ENCODE data around the gene NR6A1.

NR6A1 gene

GRCh38 chr9:124590889-124591641 lies 180.0 kb downstream of the NR6A1 start:
- TF ChIP-seq CTCF (IDR thresholded peaks at IDR 0.05; ENCODE audit: low read length, missing control alignments), result no peak
- no peak overlapping the region for H3K4me3 ChIP-seq (replicated peaks; ENCODE audit: low read depth, low read length)
- no peak for DNase-seq (ENCODE audit: low read depth)

- no peak for TF ChIP-seq CTCF (IDR thresholded peaks at IDR 0.05; ENCODE audit: low read length, missing control alignments)
- no peak overlapping the region for H3K4me3 ChIP-seq (replicated peaks; ENCODE audit: low read depth, low read length)
- DNase-seq (ENCODE audit: low read depth), result no peak
Observed at GRCh38 chr9:124584631-124585030, 186.5 kb downstream of the NR6A1 start.

- H3K4me3 ChIP-seq (replicated peaks; ENCODE audit: low read depth, low read length), result no peak overlapping the region
- no peak for DNase-seq (ENCODE audit: low read depth)
- no peak for TF ChIP-seq CTCF (IDR thresholded peaks at IDR 0.05; ENCODE audit: low read length, missing control alignments)
Observed at GRCh38 chr9:124583134-124583533, 188.0 kb downstream of the NR6A1 start.

- TF ChIP-seq CTCF (IDR thresholded peaks at IDR 0.05; ENCODE audit: low read length, missing control alignments), result no peak
- DNase-seq (ENCODE audit: low read depth), result no peak
- H3K4me3 ChIP-seq (replicated peaks; ENCODE audit: low read depth, low read length), result no peak overlapping the region
Observed at GRCh38 chr9:124580186-124580585, 190.9 kb downstream of the NR6A1 start.

- DNase-seq (ENCODE audit: low read depth), result no peak
- H3K4me3 ChIP-seq (replicated peaks; ENCODE audit: low read depth, low read length), result no peak overlapping the region
- TF ChIP-seq CTCF (IDR thresholded peaks at IDR 0.05; ENCODE audit: low read length, missing control alignments), result no peak
Observed at GRCh38 chr9:124576751-124577150, 194.4 kb downstream of the NR6A1 start.

GRCh38 chr9:124574534-124575375 lies 196.4 kb downstream of the NR6A1 start:
- TF ChIP-seq CTCF (IDR thresholded peaks at IDR 0.05; ENCODE audit: low read length, missing control alignments), result no peak
- no peak overlapping the region for H3K4me3 ChIP-seq (replicated peaks; ENCODE audit: low read depth, low read length)
- peak; percentile 23 for DNase-seq (ENCODE audit: low read depth)

Data from fibroblast of pulmonary artery (primary cell).